Ovary (tissue), 9 donors: ENCODE data around the gene EML1. TPM values are rescaled to one million over a fixed set of nuclear protein-coding genes. Genes with fewer than 3 reads are reported as not detected.

Experiments
- DNase-seq, 5 donors: peaks; one replicate each; pipeline ENCODE4 v3.0.0-alpha.2; 2019 to 2020
- H3K27ac ChIP-seq, 2 donors: fragments of 200-600 bp; one replicate each; pipeline versions ENCODE4 v1.5.1 to v1.8.0; 2019 to 2022
- H3K27me3 ChIP-seq: fragments of 200-600 bp; one replicate; pipeline ENCODE4 v1.8.0; 2022
- H3K36me3 ChIP-seq: fragments of 200-600 bp; sonication (generic); one replicate; pipeline ENCODE4 v1.5.1; 2019
- H3K4me1 ChIP-seq: one replicate; pipeline ENCODE4 v1.8.1; 2013; ENCODE audit warnings: mild to moderate bottlenecking, moderate library complexity; ENCODE audit not compliant: insufficient read depth
- H3K4me3 ChIP-seq: fragments of 200-600 bp; sonication (generic); one replicate; pipeline ENCODE4 v1.5.1; 2017
- H3K9me3 ChIP-seq, 2 donors: fragments of 200-600 bp in 1 of 2; sonication (generic) in 1 of 2; one replicate each; pipeline versions ENCODE4 v1.5.1 to v1.8.1; 2013 to 2019; ENCODE audit warnings: mild to moderate bottlenecking in 1 of 2, moderate library complexity in 1 of 2
- EP300 ChIP-seq: sonication (generic); formaldehyde crosslinking; IDR thresholded peaks from one replicate; pipeline ENCODE4 v1.6.1; 2017; ENCODE audit warnings: antibody characterized with exemption
- POLR2A ChIP-seq: fragments of 450-650 bp; IDR thresholded peaks from one replicate; pipeline ENCODE4 v1.6.1; 2017; ENCODE audit warnings: antibody characterized with exemption, mild to moderate bottlenecking, moderate library complexity
- WGBS, 3 donors: extraction: QIAGEN DNeasy Blood & Tissue Kit in 1 of 3; methylation state at CpG; one replicate each; pipeline versions ENCODE4 v1.1.5 to v1.1.7; 2013 to 2017; 5-methylcytosine and 5-hydroxymethylcytosine counted together
- intact Hi-C, 4 donors: fragments of 100-400 bp; cut with DNase I; formaldehyde crosslinking; loops; one replicate each; pipeline versions ENCODE4 v1.11.0 to v1.15.1; 2022 to 2023
- polyA plus RNA-seq, 2 donors: library from polyadenylated mRNA; stranded (reverse); fragments of 200-250 nt in 1 of 2; fragments of 350-450 nt in 1 of 2; fragmentation: Illumina TruSeq in 1 of 2; extraction: RNeasy Lipid Tissue Mini Kit (QIAGEN cat#74804) in 1 of 2; gene quantifications; one replicate each; pipeline ENCODE4 v1.2.3, GENCODE V29; 2013 to 2014
- total RNA-seq, 7 donors: library from RNA; depleted of rRNA in 2 of 7; stranded (reverse); fragments of >200 nt in 2 of 7; fragmentation: NEBNext Ultra II Directional in 3 of 7; extraction: Animal tissue kit (Norgen Biotek cat#: 25700) in 3 of 7; gene quantifications; one replicate each; pipeline versions ENCODE4 v1.1.0 to v1.2.4, GENCODE V29; 2016 to 2023
- TF ChIP-seq, protein P1 (sequence below), 3 donors: fragments of 450-650 bp in 2 of 3; fragments of 200-600 bp in 1 of 3; IDR thresholded peaks; one replicate each; pipeline versions ENCODE4 v1.5.1 to v1.8.0; 2016 to 2022; ENCODE audit warnings: antibody characterized with exemption in 3 of 3, mild to moderate bottlenecking in 1 of 3
- donor health status: DM: no; HTN: no; CAD: no; lungs with moderate emphysema.
- donor health status: DM: no; HTN: no; CAD: no.
- donor health status: Bipolar disorder and iron deficiency.
- donor health status: DM: yes; HTN: yes; CAD: no.
- donor health status: DM: no; HTN: no; CAD: no.
- donor health status: DM: yes; HTN: yes; CAD: no.

The EML1 gene
- total and polyA plus RNA-seq, 9 donors = 4.4 to 22.3 (median 9.8) TPM

DNA sequence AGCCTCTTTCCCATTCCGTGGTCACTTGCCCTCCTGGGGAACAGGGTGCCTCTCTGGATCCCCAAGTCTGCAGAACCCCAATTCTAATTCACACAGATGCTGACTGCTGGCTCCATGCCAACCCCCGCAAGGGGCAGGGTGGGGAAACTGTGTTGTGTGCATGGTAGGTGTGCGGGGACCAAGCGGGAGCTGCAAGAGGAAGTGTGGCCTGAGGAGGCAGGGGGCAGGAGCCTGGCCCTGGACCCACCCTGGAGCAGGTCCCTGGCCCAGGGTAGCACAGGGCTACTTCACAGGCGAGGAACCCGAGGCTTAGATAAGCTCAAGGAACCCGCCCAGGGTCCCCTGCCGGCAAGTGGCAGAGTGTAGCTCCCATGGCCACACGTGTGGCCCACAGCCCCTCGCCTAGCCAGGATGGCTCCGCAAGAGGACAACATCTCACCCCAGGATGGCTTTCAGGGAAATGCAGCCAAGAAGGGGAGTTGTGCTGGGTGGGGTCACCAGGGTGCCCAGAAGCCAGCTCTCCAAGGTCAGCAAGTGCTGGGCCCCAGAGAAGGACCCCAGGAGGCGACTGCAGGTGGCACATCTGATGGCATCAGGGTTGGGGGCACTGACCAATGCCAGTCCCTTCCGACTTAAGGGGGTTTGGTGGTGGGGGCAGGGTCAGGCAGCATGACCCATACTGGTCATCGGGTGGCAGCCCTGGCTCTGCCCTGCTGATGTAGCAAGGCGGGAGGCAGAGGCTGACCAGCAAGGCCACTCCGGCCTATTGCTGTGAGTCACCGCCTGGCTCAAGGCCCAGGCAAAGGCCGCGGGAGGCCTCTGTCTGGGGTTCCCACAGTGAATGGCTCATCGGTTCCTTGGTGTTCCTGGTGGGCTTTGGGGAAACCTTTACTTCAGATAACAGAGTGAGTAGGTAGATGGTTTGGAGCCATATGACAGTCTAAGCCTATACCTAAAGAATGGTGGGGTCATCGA is 37.3 kb upstream of the EML1 start:
- H3K9me3 ChIP-seq = no peaks in the 10 kb centered on the region
- H3K4me1 ChIP-seq = peaks cover 14% of the 10 kb centered on the region
- H3K27ac ChIP-seq = no peak overlapping the region
- no peak for TF ChIP-seq EP300
- no peak for TF ChIP-seq POLR2A
- TF ChIP-seq, protein P1, sequence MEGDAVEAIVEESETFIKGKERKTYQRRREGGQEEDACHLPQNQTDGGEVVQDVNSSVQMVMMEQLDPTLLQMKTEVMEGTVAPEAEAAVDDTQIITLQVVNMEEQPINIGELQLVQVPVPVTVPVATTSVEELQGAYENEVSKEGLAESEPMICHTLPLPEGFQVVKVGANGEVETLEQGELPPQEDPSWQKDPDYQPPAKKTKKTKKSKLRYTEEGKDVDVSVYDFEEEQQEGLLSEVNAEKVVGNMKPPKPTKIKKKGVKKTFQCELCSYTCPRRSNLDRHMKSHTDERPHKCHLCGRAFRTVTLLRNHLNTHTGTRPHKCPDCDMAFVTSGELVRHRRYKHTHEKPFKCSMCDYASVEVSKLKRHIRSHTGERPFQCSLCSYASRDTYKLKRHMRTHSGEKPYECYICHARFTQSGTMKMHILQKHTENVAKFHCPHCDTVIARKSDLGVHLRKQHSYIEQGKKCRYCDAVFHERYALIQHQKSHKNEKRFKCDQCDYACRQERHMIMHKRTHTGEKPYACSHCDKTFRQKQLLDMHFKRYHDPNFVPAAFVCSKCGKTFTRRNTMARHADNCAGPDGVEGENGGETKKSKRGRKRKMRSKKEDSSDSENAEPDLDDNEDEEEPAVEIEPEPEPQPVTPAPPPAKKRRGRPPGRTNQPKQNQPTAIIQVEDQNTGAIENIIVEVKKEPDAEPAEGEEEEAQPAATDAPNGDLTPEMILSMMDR (IDR thresholded peaks at IDR 0.05) = no peak
- intact Hi-C loops = no loop called here
- WGBS, 3 donors = 40 to 46% (median 43%) methylated on average over 19 to 21 of the region's 21 CpGs
- peak; percentile 89 to 93 (median 91) for DNase-seq
- no peak overlapping the region for H3K4me3 ChIP-seq
- H3K27me3 ChIP-seq = no peaks in the 10 kb centered on the region
- no peaks in the 10 kb centered on the region for H3K36me3 ChIP-seq

DNA sequence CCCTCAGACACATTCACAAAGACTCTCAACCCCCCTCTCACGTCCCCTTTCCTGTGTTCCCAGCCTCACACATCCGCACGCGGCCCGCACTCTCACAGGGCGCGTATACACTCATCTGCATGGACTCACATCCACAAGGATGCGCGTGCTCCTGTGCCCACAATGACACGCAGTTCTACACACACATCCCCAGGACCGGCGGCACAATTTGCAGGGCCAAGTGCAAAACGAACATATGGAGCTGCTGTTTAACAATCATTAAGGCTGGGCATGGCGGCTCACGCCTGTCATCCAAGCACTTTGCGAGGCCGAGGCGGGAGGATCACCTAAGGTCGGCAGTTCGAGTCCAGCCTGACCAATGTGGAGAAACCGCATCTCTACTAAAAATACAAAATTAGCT is 36.4 kb upstream of the EML1 start:
- H3K4me3 ChIP-seq = no peak overlapping the region
- peaks cover 14% of the 10 kb centered on the region for H3K4me1 ChIP-seq
- no peak overlapping the region for H3K27ac ChIP-seq
- DNase-seq = peak in 1 of 5 donors; percentile 27
- no peak for TF ChIP-seq POLR2A
- TF ChIP-seq EP300 = no peak
- TF ChIP-seq, protein P1 (IDR thresholded peaks at IDR 0.05) = no peak
- H3K36me3 ChIP-seq = no peaks in the 10 kb centered on the region
- WGBS, 3 donors = 94 to 97% (median 95%) methylated on average over 21 of the region's 21 CpGs
- no peaks in the 10 kb centered on the region for H3K27me3 ChIP-seq
- intact Hi-C loops = no loop called here
- no peaks in the 10 kb centered on the region for H3K9me3 ChIP-seq

DNA sequence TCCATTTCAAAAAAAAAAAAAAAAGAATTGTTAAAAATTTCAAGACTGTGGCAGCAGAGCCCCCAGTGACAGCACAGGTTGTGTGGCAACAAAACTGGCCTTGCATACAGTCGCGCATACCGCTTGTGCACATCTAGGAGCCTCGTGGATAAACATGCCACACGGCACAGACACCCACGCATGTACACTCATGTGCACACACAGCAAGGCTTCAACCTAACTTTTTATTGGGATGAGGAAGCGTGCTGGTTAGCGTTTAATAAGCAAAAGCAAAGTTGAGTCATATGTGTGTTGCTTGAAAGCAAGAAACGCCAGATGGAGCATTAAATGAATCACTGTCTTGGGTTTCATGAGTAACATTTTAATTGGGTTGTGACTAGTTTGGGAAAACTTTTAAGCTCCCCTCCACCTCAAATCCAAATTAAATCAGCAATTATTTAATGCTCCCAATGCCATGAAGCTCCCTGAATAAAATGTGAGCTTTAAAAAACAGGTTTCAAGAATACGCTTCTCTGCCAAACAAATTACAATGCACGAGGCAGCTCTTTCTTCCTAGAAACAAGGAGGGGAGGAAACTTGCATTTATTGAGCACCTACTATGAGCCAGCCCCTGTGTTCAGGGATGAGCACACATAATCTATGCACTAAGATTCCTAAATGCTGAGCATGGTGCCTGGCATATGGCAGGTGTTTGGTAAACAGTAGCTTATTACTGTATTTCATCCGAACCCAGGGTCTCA is 35.7 kb upstream of the EML1 start:
- DNase-seq = no peak
- 75 to 79% (median 76%) methylated on average over 12 of the region's 12 CpGs for WGBS, 3 donors
- TF ChIP-seq, protein P1 (IDR thresholded peaks at IDR 0.05) = no peak
- TF ChIP-seq EP300 = no peak
- TF ChIP-seq POLR2A = no peak
- Histone ChIP-seq H3K27ac (no peak overlapping the region), H3K9me3 (no peaks in the 10 kb centered on the region), H3K27me3 (no peaks in the 10 kb centered on the region), H3K4me3 (no peak overlapping the region), H3K36me3 (no peaks in the 10 kb centered on the region), H3K4me1 (peaks cover 7% of the 10 kb centered on the region)
- intact Hi-C loops = loop anchor here in 1 of 4 donors (2.0 kb wide), 1 partner anchor 33 kb away; no protein-coding TSS in a partner anchor

DNA sequence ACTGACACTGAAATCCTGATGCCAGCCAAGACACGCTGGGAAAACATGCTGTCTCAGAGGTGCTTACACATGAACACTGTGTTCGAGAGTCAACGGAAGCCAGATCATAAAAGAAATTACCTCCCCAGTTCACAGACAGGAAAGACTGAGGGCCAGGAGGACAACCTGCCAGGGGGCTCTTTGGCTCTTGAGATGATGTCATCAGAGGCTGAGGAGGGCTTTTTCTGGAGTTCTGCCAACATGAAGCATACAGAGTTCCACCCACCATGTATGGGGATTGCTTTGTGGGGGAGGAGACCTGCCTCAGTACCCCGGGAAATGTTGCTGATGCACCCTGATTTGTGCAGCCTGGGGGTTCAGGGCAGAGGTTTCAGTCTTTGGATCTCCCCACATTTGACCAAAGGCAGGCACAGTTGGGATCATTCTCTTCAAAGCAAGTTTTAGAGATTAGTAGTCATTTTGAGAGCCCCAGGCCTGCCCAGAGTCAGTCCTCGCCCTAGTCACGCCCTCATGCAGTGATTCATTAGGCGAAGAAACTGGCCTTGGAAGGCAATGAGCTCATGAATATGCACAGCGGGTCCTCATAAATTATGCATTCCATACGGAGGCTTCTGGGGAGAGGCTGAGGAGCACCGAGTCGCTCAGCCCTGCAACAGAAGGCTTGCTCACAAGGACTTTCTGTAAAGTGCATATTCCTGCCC is 34.9 kb upstream of the EML1 start:
- H3K4me1 ChIP-seq = peaks cover 6% of the 10 kb centered on the region
- TF ChIP-seq, protein P1 (IDR thresholded peaks at IDR 0.05) = no peak
- TF ChIP-seq POLR2A (no peak), EP300 (no peak)
- no peak for DNase-seq
- H3K4me3 ChIP-seq = no peak overlapping the region
- H3K36me3 ChIP-seq = no peaks in the 10 kb centered on the region
- H3K27me3 ChIP-seq = no peaks in the 10 kb centered on the region
- 55 to 71% (median 70%) methylated on average over 11 of the region's 11 CpGs for WGBS, 3 donors
- H3K9me3 ChIP-seq = no peaks in the 10 kb centered on the region
- intact Hi-C loops = loop anchor here in 1 of 4 donors (2.0 kb wide), 1 partner anchor 33 kb away; no protein-coding TSS in a partner anchor
- H3K27ac ChIP-seq = no peak overlapping the region
